K562 treated with DMSO at 1 percent for 4 hours (cell line): ENCODE measurements around the gene PSME1. TPM values are rescaled to one million over a fixed set of nuclear protein-coding genes. Genes with fewer than 3 reads are reported as not detected.

Experiments
- total RNA-seq: library from RNA; unstranded; fragments of 300-600 nt; gene quantifications from 2 replicates; pipeline ENCODE4 v1.2.3, GENCODE V29; 2022; ENCODE audit not compliant: insufficient read depth

The PSME1 gene
- total RNA-seq, result 171 and 172 TPM in 2 replicates

GRCh38 chr14:24135834-24136683 lies at the start of gene PSME1:
TSS of gene PSME1 (plus strand) at chr14:24136194. CDS start at chr14:24136263, 69 bp downstream.

GRCh38 chr14:24093901-24094840 lies 41.8 kb upstream of the PSME1 start, which contains the start of gene PCK2:
TSS of gene PCK2 (plus strand) at chr14:24094311. CDS start at chr14:24094406, 95 bp downstream.

GRCh38 chr14:24114532-24115421 lies 21.2 kb upstream of the PSME1 start, which contains the start of the genes DCAF11 and NRL:
TSS of gene DCAF11 (plus strand) at chr14:24114777. CDS start at chr14:24115595, 818 bp downstream.
TSS of gene NRL (minus strand) at chr14:24114949. CDS start at chr14:24082848, 32,101 bp downstream.

GRCh38 chr14:24130380-24130716 lies 5.6 kb upstream of the PSME1 start, which contains the start of gene FITM1:
TSS of gene FITM1 (plus strand) at chr14:24130659. CDS start at chr14:24131564, 905 bp downstream.

GRCh38 chr14:24141097-24141880 lies 5.3 kb downstream of the PSME1 start, which contains the start of gene EMC9:
TSS of gene EMC9 (minus strand) at chr14:24141591. CDS start at chr14:24141304, 287 bp downstream.

GRCh38 chr14:24146453-24146977 lies 10.5 kb downstream of the PSME1 start, which contains the start of gene PSME2:
TSS of gene PSME2 (minus strand) at chr14:24146610. CDS start at chr14:24146581, 29 bp downstream.

GRCh38 chr14:24146978-24147760 lies 11.2 kb downstream of the PSME1 start, which contains the start of gene RNF31:
TSS of gene RNF31 (plus strand) at chr14:24147498. CDS start at chr14:24147699, 201 bp downstream.

GRCh38 chr14:24160850-24161804 lies 25.1 kb downstream of the PSME1 start, which contains the start of gene IRF9:
TSS of gene IRF9 (plus strand) at chr14:24161265. CDS start at chr14:24162145, 880 bp downstream.

GRCh38 chr14:24171422-24172260 lies 35.6 kb downstream of the PSME1 start, which contains the start of gene REC8:
TSS of gene REC8 (plus strand) at chr14:24172080. CDS start at chr14:24172553, 473 bp downstream.

Other genes with a start within 250 kb of the PSME1 start
- 80.9 and 94.4 TPM in 2 replicates for gene DHRS4, start 182.4 kb upstream of the PSME1 start, total RNA-seq
- 29.4 and 38.8 TPM in 2 replicates for gene DHRS4L2, start 147.3 kb upstream of the PSME1 start, total RNA-seq
- gene CARMIL3, start 84.2 kb upstream of the PSME1 start, total RNA-seq, result 0.24 TPM in 1 of 2 replicates, not detected in the other
- gene CPNE6, start 64.6 kb upstream of the PSME1 start, total RNA-seq, result not detected in 2 replicates
- 99.4 and 112 TPM in 2 replicates for gene PCK2, start 41.9 kb upstream of the PSME1 start, total RNA-seq
- gene DCAF11, start 21.4 kb upstream of the PSME1 start, total RNA-seq, result 31.4 and 39.2 TPM in 2 replicates
- 3.2 and 4.1 TPM in 2 replicates for gene NRL, start 21.2 kb upstream of the PSME1 start, total RNA-seq
- not detected in 2 replicates for gene FITM1, start 5.5 kb upstream of the PSME1 start, total RNA-seq
- gene EMC9, start 5.4 kb downstream of the PSME1 start, total RNA-seq, result 29.6 and 36.4 TPM in 2 replicates
- 160 and 167 TPM in 2 replicates for gene PSME2, start 10.4 kb downstream of the PSME1 start, total RNA-seq
- gene RNF31, start 11.3 kb downstream of the PSME1 start, total RNA-seq, result 17.0 and 21.3 TPM in 2 replicates
- gene IRF9, start 25.1 kb downstream of the PSME1 start, total RNA-seq, result 9.3 and 20.9 TPM in 2 replicates
- gene REC8, start 35.9 kb downstream of the PSME1 start, total RNA-seq, result 5.1 and 7.1 TPM in 2 replicates
- gene IPO4, start 52.6 kb downstream of the PSME1 start, total RNA-seq, result 23.4 and 27.8 TPM in 2 replicates
- gene TM9SF1, start 59.2 kb downstream of the PSME1 start, total RNA-seq, result 16.4 and 22.0 TPM in 2 replicates
- gene TSSK4, start 69.5 kb downstream of the PSME1 start, total RNA-seq, result 1.1 and 2.2 TPM in 2 replicates
- gene CHMP4A, start 77.3 kb downstream of the PSME1 start, total RNA-seq, result 57.8 and 78.5 TPM in 2 replicates
- gene MDP1, start 79.9 kb downstream of the PSME1 start, total RNA-seq, result 7.5 and 10.8 TPM in 2 replicates
- 140 and 150 TPM in 2 replicates for gene NEDD8, start 96.2 kb downstream of the PSME1 start, total RNA-seq
- gene GMPR2, start 96.7 kb downstream of the PSME1 start, total RNA-seq, result 55.3 and 68.0 TPM in 2 replicates
- 15.0 and 16.1 TPM in 2 replicates for gene TINF2, start 106.4 kb downstream of the PSME1 start, total RNA-seq
- gene TGM1, start 127.0 kb downstream of the PSME1 start, total RNA-seq, result 0.88 and 1.5 TPM in 2 replicates
- 15.3 and 18.0 TPM in 2 replicates for gene RABGGTA, start 135.4 kb downstream of the PSME1 start, total RNA-seq
- 22.2 and 26.0 TPM in 2 replicates for gene DHRS1, start 163.6 kb downstream of the PSME1 start, total RNA-seq
- 4.7 and 6.1 TPM in 2 replicates for gene NOP9, start 163.7 kb downstream of the PSME1 start, total RNA-seq
- not detected in 2 replicates for gene CIDEB, start 171.8 kb downstream of the PSME1 start, total RNA-seq
- 2.2 and 6.4 TPM in 2 replicates for gene LTB4R2, start 173.9 kb downstream of the PSME1 start, total RNA-seq
- gene LTB4R, start 175.3 kb downstream of the PSME1 start, total RNA-seq, result 4.0 and 5.3 TPM in 2 replicates
- 0.59 TPM in 1 of 2 replicates, not detected in the other for gene ADCY4, start 198.9 kb downstream of the PSME1 start, total RNA-seq
- gene RIPK3, start 203.8 kb downstream of the PSME1 start, total RNA-seq, result not detected in 2 replicates
- gene NFATC4, start 232.0 kb downstream of the PSME1 start, total RNA-seq, result 2.9 and 5.1 TPM in 2 replicates